Measurements from ENCODE around the gene GPX8.
A peak's percentile ranks its signal among the peaks of the same experiment; 100 is the strongest.

DNA sequence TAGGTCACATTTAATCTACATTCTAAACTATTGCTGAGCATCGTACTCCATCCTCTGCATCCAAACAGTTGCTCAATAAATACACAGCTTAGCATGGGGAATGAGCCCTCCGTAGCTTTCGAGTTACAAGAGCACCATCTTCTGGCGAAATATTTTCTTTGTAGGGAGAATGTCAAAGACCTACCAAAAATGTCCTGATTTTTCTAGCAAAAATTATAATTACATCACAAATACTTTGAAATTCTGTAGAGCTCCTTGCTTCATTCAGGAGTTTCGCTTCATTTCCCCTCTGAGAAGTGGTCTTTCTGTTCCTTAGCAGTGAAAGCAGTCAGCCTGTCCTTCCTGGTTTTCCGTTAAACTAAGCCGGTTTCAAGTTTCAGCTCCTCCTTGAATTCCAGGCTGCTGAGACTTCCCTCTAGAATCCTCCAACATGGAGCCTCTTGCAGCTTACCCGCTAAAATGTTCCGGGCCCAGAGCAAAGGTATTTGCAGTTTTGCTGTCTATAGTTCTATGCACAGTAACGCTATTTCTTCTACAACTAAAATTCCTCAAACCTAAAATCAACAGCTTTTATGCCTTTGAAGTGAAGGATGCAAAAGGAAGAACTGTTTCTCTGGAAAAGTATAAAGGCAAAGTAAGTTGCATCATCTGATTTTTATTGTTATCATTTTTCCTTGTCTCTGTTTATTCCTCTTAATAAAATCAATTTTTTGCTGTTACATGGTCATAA, at the start of gene GPX8:
- TF ChIP-seq MXI1 (IDR thresholded peaks at IDR 0.05; ENCODE audit: low read depth, low read length) = no peak
- TF ChIP-seq, protein P1, sequence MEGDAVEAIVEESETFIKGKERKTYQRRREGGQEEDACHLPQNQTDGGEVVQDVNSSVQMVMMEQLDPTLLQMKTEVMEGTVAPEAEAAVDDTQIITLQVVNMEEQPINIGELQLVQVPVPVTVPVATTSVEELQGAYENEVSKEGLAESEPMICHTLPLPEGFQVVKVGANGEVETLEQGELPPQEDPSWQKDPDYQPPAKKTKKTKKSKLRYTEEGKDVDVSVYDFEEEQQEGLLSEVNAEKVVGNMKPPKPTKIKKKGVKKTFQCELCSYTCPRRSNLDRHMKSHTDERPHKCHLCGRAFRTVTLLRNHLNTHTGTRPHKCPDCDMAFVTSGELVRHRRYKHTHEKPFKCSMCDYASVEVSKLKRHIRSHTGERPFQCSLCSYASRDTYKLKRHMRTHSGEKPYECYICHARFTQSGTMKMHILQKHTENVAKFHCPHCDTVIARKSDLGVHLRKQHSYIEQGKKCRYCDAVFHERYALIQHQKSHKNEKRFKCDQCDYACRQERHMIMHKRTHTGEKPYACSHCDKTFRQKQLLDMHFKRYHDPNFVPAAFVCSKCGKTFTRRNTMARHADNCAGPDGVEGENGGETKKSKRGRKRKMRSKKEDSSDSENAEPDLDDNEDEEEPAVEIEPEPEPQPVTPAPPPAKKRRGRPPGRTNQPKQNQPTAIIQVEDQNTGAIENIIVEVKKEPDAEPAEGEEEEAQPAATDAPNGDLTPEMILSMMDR (IDR thresholded peaks at IDR 0.05) = peak; percentile 92
- TF ChIP-seq FOXM1 (IDR thresholded peaks at IDR 0.05; ENCODE audit: low read depth) = no peak
- TF ChIP-seq SIN3A (IDR thresholded peaks at IDR 0.05; ENCODE audit: borderline replicate concordance, low read depth, low read length) = peak; percentile 58; the same call in 1 of the 2 replicates
- no peak for TF ChIP-seq USF2 (IDR thresholded peaks at IDR 0.05; ENCODE audit: borderline replicate concordance, low read depth, low read length)
- peak; percentile 93 for TF ChIP-seq POLR2AphosphoS5 (IDR thresholded peaks at IDR 0.05; ENCODE audit: low read depth, low read length)
- TF ChIP-seq RAD21 (IDR thresholded peaks at IDR 0.05; ENCODE audit: low read length) = peak; percentile 66
- TF ChIP-seq TCF12 (IDR thresholded peaks at IDR 0.05) = no peak
- TF ChIP-seq GATA2 (CRISPR knock-in tag; IDR thresholded peaks at IDR 0.05) = no peak
- no peak for TF ChIP-seq FOXJ3 (CRISPR knock-in tag; IDR thresholded peaks at IDR 0.05)
- no peak; the same call in 1 of the 2 replicates for TF ChIP-seq GABPA (IDR thresholded peaks at IDR 0.05; ENCODE audit: low read depth)
- TF ChIP-seq EZH2phosphoT487 (IDR thresholded peaks at IDR 0.05; ENCODE audit: borderline replicate concordance, low read depth) = no peak

Data from SK-N-SH (cell line).